HG03442 (cell line): ENCODE measurements around the gene GLRX3.

Source experiments
- ATAC-seq: cut with Tn5 transposase; IDR thresholded peaks from one replicate; pipeline ENCODE4 v1.9.1; 2021; ENCODE audit warnings: mild to moderate bottlenecking, moderate library complexity; ENCODE audit not compliant: unreplicated experiment

GLRX3 gene

GRCh38 chr10:130203626-130204025, 67.4 kb downstream of the GLRX3 start:
- ATAC-seq = no peak

- ATAC-seq = no peak
These were observed 70.1 kb downstream of the GLRX3 start for GRCh38 chr10:130206216-130206737.

GRCh38 chr10:130207205-130207604, 71.0 kb downstream of the GLRX3 start:
- no peak for ATAC-seq

GRCh38 chr10:130208807-130209206, 72.6 kb downstream of the GLRX3 start:
- ATAC-seq = no peak

GRCh38 chr10:130212746-130213145, 76.6 kb downstream of the GLRX3 start:
- no peak for ATAC-seq

- no peak for ATAC-seq
These were observed 77.3 kb downstream of the GLRX3 start for GRCh38 chr10:130213286-130214080.

- ATAC-seq = no peak
These were observed 78.2 kb downstream of the GLRX3 start for GRCh38 chr10:130214431-130214830.

GRCh38 chr10:130215151-130215930, 79.2 kb downstream of the GLRX3 start:
- no peak for ATAC-seq

- no peak for ATAC-seq
These were observed 79.7 kb downstream of the GLRX3 start for GRCh38 chr10:130215931-130216231.

- no peak for ATAC-seq
These were observed 82.0 kb downstream of the GLRX3 start for GRCh38 chr10:130218181-130218641.

- no peak for ATAC-seq
These were observed 82.7 kb downstream of the GLRX3 start for GRCh38 chr10:130218936-130219335.

GRCh38 chr10:130220251-130221185, 84.3 kb downstream of the GLRX3 start:
- ATAC-seq = no peak

GRCh38 chr10:130221456-130222375, 85.5 kb downstream of the GLRX3 start:
- no peak for ATAC-seq

- ATAC-seq = no peak
These were observed 86.2 kb downstream of the GLRX3 start for GRCh38 chr10:130222381-130222780.

GRCh38 chr10:130224228-130224627, 88.0 kb downstream of the GLRX3 start:
- ATAC-seq = no peak

- ATAC-seq = no peak
These were observed 89.8 kb downstream of the GLRX3 start for GRCh38 chr10:130226012-130226411.

GRCh38 chr10:130227883-130228282, 91.7 kb downstream of the GLRX3 start:
- ATAC-seq = no peak
